Pancreas (tissue), 10 donors: ENCODE data around the gene PTPN5. TPM values are rescaled to one million over a fixed set of nuclear protein-coding genes. Genes with fewer than 3 reads are reported as not detected.

Source experiments
- ATAC-seq, 4 donors: fragments of 200-7000 bp; cut with Tn5 transposase; one replicate each; pipeline versions ENCODE4 v1.8.0 to v1.9.1; 2020; ENCODE audit warnings: mild to moderate bottlenecking in 4 of 4, moderate library complexity in 4 of 4
- DNase-seq, 6 donors: peaks; one replicate each; pipeline ENCODE4 v3.0.0-alpha.2; 2020
- FAIRE-seq: peaks from 2 replicates; lab custom pipeline; 2012; peaks lifted over from hg19 to GRCh38; lab: Jason Lieb, UNC
- H3K27ac ChIP-seq, 4 donors: fragments of 200-600 bp; sonication (generic); 1 replicate in 3 of 4; 2 replicates in 1 of 4; pipeline versions ENCODE4 v1.5.0 to v1.8.0; 2020
- H3K27me3 ChIP-seq, 4 donors: fragments of 200-600 bp; one replicate each; pipeline ENCODE4 v1.8.0; 2021
- H3K36me3 ChIP-seq, 3 donors: fragments of 200-600 bp; sonication (generic) in 1 of 3; one replicate each; pipeline versions ENCODE4 v1.5.0 to v1.8.0; 2020 to 2021
- H3K4me1 ChIP-seq, 3 donors: fragments of 200-600 bp; one replicate each; pipeline ENCODE4 v1.8.0; 2021
- H3K4me3 ChIP-seq, 4 donors: fragments of 200-600 bp; sonication (generic) in 2 of 4; one replicate each; pipeline versions ENCODE4 v1.5.0 to v1.8.0; 2020 to 2021
- H3K9me3 ChIP-seq, 4 donors: fragments of 200-600 bp; one replicate each; pipeline ENCODE4 v1.8.0; 2021
- CTCF ChIP-seq, 4 donors: fragments of 200-600 bp; sonication (generic) in 3 of 4; IDR thresholded peaks; one replicate each; pipeline versions ENCODE4 v1.5.0 to v1.8.0; 2021; ENCODE audit warnings: antibody characterized with exemption in 4 of 4
- WGBS, 2 donors: extraction: QIAGEN DNeasy Blood & Tissue Kit; methylation state at CpG; one replicate each; pipeline ENCODE4 v1.1.7; 2013; 5-methylcytosine and 5-hydroxymethylcytosine counted together
- intact Hi-C, 3 donors: fragments of 100-400 bp; cut with DNase I; formaldehyde crosslinking; loops; one replicate each; pipeline versions ENCODE4 v1.11.1 to v1.14.2; 2022
- polyA plus RNA-seq, 2 donors: library from polyadenylated mRNA; stranded (reverse); fragments of 200-250 nt; gene quantifications; one replicate each; pipeline ENCODE4 v1.2.3, GENCODE V29; 2013
- total RNA-seq, 6 donors: library from RNA; stranded (reverse); fragmentation: NEBNext Ultra II Directional in 4 of 6; extraction: Animal tissue kit (Norgen Biotek cat#: 25700) in 4 of 6; gene quantifications; one replicate each; pipeline versions ENCODE4 v1.2.1 to v1.2.4, GENCODE V29; 2021 to 2023
- donor health status: healthy with polysubstance abuse.
- donor health status: DM: no; HTN: no; CAD: no; lungs with moderate emphysema.
- donor health status: DM: no; HTN: no; CAD: no.
- donor health status: control.
- donor health status: control.
- donor health status: Bipolar disorder and iron deficiency.
- donor health status: DM: yes; HTN: yes; CAD: no.
- donor health status: DM: no; HTN: no; CAD: no.
- donor health status: DM: no; HTN: no; CAD: no.
- donor health status: DM: yes; HTN: yes; CAD: no.

Gene PTPN5
- total and polyA plus RNA-seq, 8 donors, result 0.09 to 1.3 (median 0.38) TPM

GRCh38 chr11:18709414-18709813 is 82.2 kb downstream of the PTPN5 start:
- H3K4me3 ChIP-seq, result no peak overlapping the region
- TF ChIP-seq CTCF (IDR thresholded peaks at IDR 0.05), result no peak
- no peak for ATAC-seq
- H3K27ac ChIP-seq, result no peak overlapping the region
- no peak for DNase-seq
- H3K27me3 ChIP-seq, result no peaks in the 10 kb centered on the region
- intact Hi-C loops, result no loop called here
- no peaks in the 10 kb centered on the region for H3K9me3 ChIP-seq
- WGBS, 2 donors, result 80 to 90% methylated on average over 4 of the region's 4 CpGs
- no peak for FAIRE-seq
- H3K36me3 ChIP-seq, result no peaks in the 10 kb centered on the region
- H3K4me1 ChIP-seq, result peaks cover 3 to 9% (median 5%) of the 10 kb centered on the region in 3 donors

GRCh38 chr11:18707811-18708340 is 83.7 kb downstream of the PTPN5 start:
- no peak for DNase-seq
- Histone ChIP-seq H3K27ac (no peak overlapping the region), H3K4me1 (peaks cover 3 to 9% (median 5%) of the 10 kb centered on the region in 3 donors), H3K36me3 (no peaks in the 10 kb centered on the region), H3K27me3 (no peaks in the 10 kb centered on the region), H3K9me3 (no peaks in the 10 kb centered on the region), H3K4me3 (no peak overlapping the region)
- 93 to 94% methylated on average over 12 of the region's 12 CpGs for WGBS, 2 donors
- ATAC-seq, result no peak
- TF ChIP-seq CTCF (IDR thresholded peaks at IDR 0.05), result no peak
- intact Hi-C loops, result no loop called here
- FAIRE-seq, result no peak

GRCh38 chr11:18706330-18707243 is 85.0 kb downstream of the PTPN5 start:
- 15 to 17% methylated on average over 30 to 34 of the region's 34 CpGs for WGBS, 2 donors
- DNase-seq (peak in 5 of 6 donors; percentile 45 to 71 (median 55)), FAIRE-seq (no peak), ATAC-seq (peak; percentile 74 to 88 (median 84))
- Histone ChIP-seq H3K4me3 (peak overlapping the region; percentile 15 to 50 (median 29)), H3K4me1 (peaks cover 3 to 9% (median 5%) of the 10 kb centered on the region in 3 donors), H3K27ac (peak overlapping the region; percentile 20 to 67 (median 54)), H3K36me3 (no peaks in the 10 kb centered on the region), H3K9me3 (no peaks in the 10 kb centered on the region), H3K27me3 (no peaks in the 10 kb centered on the region)
- intact Hi-C loops, result no loop called here
- TF ChIP-seq CTCF (IDR thresholded peaks at IDR 0.05), result no peak

GRCh38 chr11:18705651-18706281 is 85.8 kb downstream of the PTPN5 start:
- 2 to 5% methylated on average over 39 to 46 of the region's 46 CpGs for WGBS, 2 donors
- intact Hi-C loops, result no loop called here
- FAIRE-seq, result no peak
- H3K36me3 ChIP-seq, result no peaks in the 10 kb centered on the region
- DNase-seq, result peak; percentile 23 to 83 (median 50)
- peak overlapping the region; percentile 20 to 67 (median 54) for H3K27ac ChIP-seq
- H3K9me3 ChIP-seq, result no peaks in the 10 kb centered on the region
- H3K4me3 ChIP-seq, result peak overlapping the region; percentile 22 to 50 (median 36)
- no peak for TF ChIP-seq CTCF (IDR thresholded peaks at IDR 0.05)
- no peaks in the 10 kb centered on the region for H3K27me3 ChIP-seq
- peak; percentile 61 to 74 (median 69) for ATAC-seq
- H3K4me1 ChIP-seq, result peaks cover 3 to 9% (median 5%) of the 10 kb centered on the region in 3 donors
